Measurements from ENCODE around the gene ADO. TPM values are rescaled to one million over a fixed set of nuclear protein-coding genes. Genes with fewer than 3 reads are reported as not detected.

The ADO gene
- total and polyA plus RNA-seq, 2 of the 13 experiments (the other 11 are each of a cell fraction or from before 2014, with no cell fraction given) = 8.9 to 15.9 TPM

DNA sequence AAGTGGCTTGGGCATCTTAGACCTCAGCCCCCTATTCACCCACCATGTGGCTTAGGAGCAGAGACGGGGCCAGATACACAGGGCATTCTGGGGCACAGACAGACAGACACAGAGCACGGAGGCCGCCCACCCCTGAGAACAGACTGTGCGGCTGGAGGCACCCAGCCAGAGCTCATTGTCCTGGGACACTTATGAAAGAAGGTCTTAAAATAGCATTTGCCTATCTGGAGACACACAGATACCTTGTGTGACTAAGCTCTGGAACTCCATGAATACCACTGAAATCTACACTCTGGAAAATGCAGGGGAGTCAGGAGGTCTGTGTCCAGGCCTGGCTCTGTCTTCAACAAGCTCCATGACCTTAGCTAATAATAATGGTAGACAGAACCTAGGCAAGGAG is 41.4 kb upstream of the ADO start:
- in situ Hi-C loops (cut with HindIII; ENCODE audit: extremely low pct_ligation_motif_present, low pct_unique_long_range_greater_than_20kb) = no loop called here
- Histone ChIP-seq H3K27me3 (ENCODE audit: control insufficient read depth in 1 of 2, insufficient read depth in 2 of 2, low read length in 2 of 2) (no peaks in the 10 kb centered on the region), H3K4me3 (replicated peaks in 1 of 3; ENCODE audit: insufficient read depth in 1 of 3, low read depth in 2 of 3, low read length in 3 of 3) (no peak overlapping the region), H3K4me2 (ENCODE audit: low read depth, low read length) (no peak overlapping the region), H3K4me1 (ENCODE audit: insufficient read depth, low read length) (no peaks in the 10 kb centered on the region), H4K20me1 (ENCODE audit: insufficient read depth, low read length) (no peaks in the 10 kb centered on the region), H3K27ac (ENCODE audit: extremely low read length, insufficient read depth, low read length) (no peak overlapping the region), H3K9me3 (ENCODE audit: low read length) (no peaks in the 10 kb centered on the region), H3K79me2 (ENCODE audit: insufficient read depth, low read length) (no peaks in the 10 kb centered on the region), H3K36me3 (replicated peaks in 1 of 2; ENCODE audit: control insufficient read depth in 1 of 2, insufficient read depth in 2 of 2, low read length in 2 of 2) (no peaks in the 10 kb centered on the region), H3K9ac (ENCODE audit: insufficient read depth, low read depth, low read length) (no peak overlapping the region), H2AFZ (ENCODE audit: low read length) (no peak overlapping the region)
- ChIA-PET CTCF (ENCODE audit: low intra/inter-chr PET ratio, low total read pairs) (no interaction called here), POLR2A (no interaction called here)
- DNase-seq (ENCODE audit: low spot score) = no peak
- no peak for FAIRE-seq
- 71% methylated on average over 4 of the region's 4 CpGs for WGBS (ENCODE audit: low lambda C conversion rate)
- TF ChIP-seq SIN3A (IDR thresholded peaks at IDR 0.05; ENCODE audit: borderline replicate concordance, low read depth, low read length) = no peak
- TF ChIP-seq ZBTB7A (CRISPR knock-in tag; IDR thresholded peaks at IDR 0.05) = no peak
- TF ChIP-seq, protein P1, sequence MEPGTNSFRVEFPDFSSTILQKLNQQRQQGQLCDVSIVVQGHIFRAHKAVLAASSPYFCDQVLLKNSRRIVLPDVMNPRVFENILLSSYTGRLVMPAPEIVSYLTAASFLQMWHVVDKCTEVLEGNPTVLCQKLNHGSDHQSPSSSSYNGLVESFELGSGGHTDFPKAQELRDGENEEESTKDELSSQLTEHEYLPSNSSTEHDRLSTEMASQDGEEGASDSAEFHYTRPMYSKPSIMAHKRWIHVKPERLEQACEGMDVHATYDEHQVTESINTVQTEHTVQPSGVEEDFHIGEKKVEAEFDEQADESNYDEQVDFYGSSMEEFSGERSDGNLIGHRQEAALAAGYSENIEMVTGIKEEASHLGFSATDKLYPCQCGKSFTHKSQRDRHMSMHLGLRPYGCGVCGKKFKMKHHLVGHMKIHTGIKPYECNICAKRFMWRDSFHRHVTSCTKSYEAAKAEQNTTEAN (CRISPR knock-in tag; conservative IDR thresholded peaks at IDR 0.05) = no peak
- no peak for TF ChIP-seq MTF2 (CRISPR knock-in tag; IDR thresholded peaks at IDR 0.05; ENCODE audit: borderline replicate concordance)
- no peak for TF ChIP-seq TAF1 (CRISPR knock-in tag; IDR thresholded peaks at IDR 0.05)
- TF ChIP-seq HNF4G (IDR thresholded peaks at IDR 0.05; ENCODE audit: borderline replicate concordance, low read depth, low read length) = no peak
- TF ChIP-seq HNF4G (CRISPR knock-in tag; IDR thresholded peaks at IDR 0.05; ENCODE audit: borderline replicate concordance, low read depth) = no peak
- no peak for TF ChIP-seq CEBPB (IDR thresholded peaks at IDR 0.05; ENCODE audit: borderline replicate concordance, low read depth, low read length)
- TF ChIP-seq ZBTB38 (CRISPR knock-in tag; IDR thresholded peaks at IDR 0.05) = no peak
- no peak for ATAC-seq
- intact Hi-C loops (cut with micrococcal nuclease; ENCODE audit: unreplicated experiment) = no loop called here
- BruUV-seq (replicated peaks) = no TSS peak

DNA sequence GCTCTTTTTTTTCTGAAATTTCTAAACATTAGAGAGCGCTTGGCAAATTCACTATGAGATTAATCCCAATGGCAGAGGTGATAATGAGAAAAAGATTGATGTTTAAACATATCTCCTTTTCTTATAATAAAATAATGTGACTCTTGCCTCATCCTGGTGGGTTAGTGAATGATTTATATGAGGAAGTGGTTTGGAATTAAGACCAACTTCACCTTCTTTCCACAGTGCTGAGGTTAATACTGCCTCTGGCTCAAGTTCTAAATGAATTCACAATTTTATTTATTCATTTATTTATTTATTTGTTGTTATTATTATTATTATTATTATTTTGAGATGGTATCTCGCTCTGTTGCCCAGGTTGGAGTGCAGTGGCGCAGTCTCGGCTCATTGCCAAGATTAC is 40.5 kb upstream of the ADO start:
- ChIA-PET CTCF (ENCODE audit: low intra/inter-chr PET ratio, low total read pairs) (no interaction called here), POLR2A (no interaction called here)
- no peaks in the 10 kb centered on the region for H3K27me3 ChIP-seq (ENCODE audit: control insufficient read depth in 1 of 2, insufficient read depth in 2 of 2, low read length in 2 of 2)
- no peak for TF ChIP-seq ZNF614 (CRISPR knock-in tag; IDR thresholded peaks at IDR 0.05; ENCODE audit: borderline replicate concordance)
- TF ChIP-seq, protein P2, sequence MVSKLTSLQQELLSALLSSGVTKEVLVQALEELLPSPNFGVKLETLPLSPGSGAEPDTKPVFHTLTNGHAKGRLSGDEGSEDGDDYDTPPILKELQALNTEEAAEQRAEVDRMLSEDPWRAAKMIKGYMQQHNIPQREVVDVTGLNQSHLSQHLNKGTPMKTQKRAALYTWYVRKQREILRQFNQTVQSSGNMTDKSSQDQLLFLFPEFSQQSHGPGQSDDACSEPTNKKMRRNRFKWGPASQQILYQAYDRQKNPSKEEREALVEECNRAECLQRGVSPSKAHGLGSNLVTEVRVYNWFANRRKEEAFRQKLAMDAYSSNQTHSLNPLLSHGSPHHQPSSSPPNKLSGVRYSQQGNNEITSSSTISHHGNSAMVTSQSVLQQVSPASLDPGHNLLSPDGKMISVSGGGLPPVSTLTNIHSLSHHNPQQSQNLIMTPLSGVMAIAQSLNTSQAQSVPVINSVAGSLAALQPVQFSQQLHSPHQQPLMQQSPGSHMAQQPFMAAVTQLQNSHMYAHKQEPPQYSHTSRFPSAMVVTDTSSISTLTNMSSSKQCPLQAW (CRISPR knock-in tag; IDR thresholded peaks at IDR 0.05) = no peak
- H4K20me1 ChIP-seq (ENCODE audit: insufficient read depth, low read length) = no peaks in the 10 kb centered on the region
- no peak overlapping the region for H3K4me2 ChIP-seq (ENCODE audit: low read depth, low read length)
- no peak overlapping the region for H3K27ac ChIP-seq (ENCODE audit: extremely low read length, insufficient read depth, low read length)
- ATAC-seq (no peak), DNase-seq (ENCODE audit: low spot score) (no peak), FAIRE-seq (no peak)
- no peak overlapping the region for H3K9ac ChIP-seq (ENCODE audit: insufficient read depth, low read depth, low read length)
- H3K4me3 ChIP-seq (replicated peaks in 1 of 3; ENCODE audit: insufficient read depth in 1 of 3, low read depth in 2 of 3, low read length in 3 of 3) = no peak overlapping the region
- no peaks in the 10 kb centered on the region for H3K79me2 ChIP-seq (ENCODE audit: insufficient read depth, low read length)
- BruUV-seq (replicated peaks) = no TSS peak
- H3K4me1 ChIP-seq (ENCODE audit: insufficient read depth, low read length) = no peaks in the 10 kb centered on the region
- no peaks in the 10 kb centered on the region for H3K9me3 ChIP-seq (ENCODE audit: low read length)
- H2AFZ ChIP-seq (ENCODE audit: low read length) = no peak overlapping the region
- intact Hi-C loops (cut with micrococcal nuclease; ENCODE audit: unreplicated experiment) = no loop called here
- 59% methylated on average over 4 of the region's 4 CpGs for WGBS (ENCODE audit: low lambda C conversion rate)
- in situ Hi-C loops (cut with HindIII; ENCODE audit: extremely low pct_ligation_motif_present, low pct_unique_long_range_greater_than_20kb) = no loop called here
- H3K36me3 ChIP-seq (replicated peaks in 1 of 2; ENCODE audit: control insufficient read depth in 1 of 2, insufficient read depth in 2 of 2, low read length in 2 of 2) = no peaks in the 10 kb centered on the region
